Subcutaneous adipose tissue (tissue), 4 donors: ENCODE measurements around the gene ANKLE1. TPM values are rescaled to one million over a fixed set of nuclear protein-coding genes. Genes with fewer than 3 reads are reported as not detected.

Source experiments
- total RNA-seq, 4 donors: library from RNA; depleted of rRNA; stranded (reverse); fragments of >200 nt; gene quantifications; one replicate each; pipeline ENCODE4 v1.1.0, GENCODE V29; 2016
- TF ChIP-seq, protein P1 (sequence below): fragments of 450-650 bp; IDR thresholded peaks from one replicate; pipeline ENCODE4 v1.5.1; 2016; ENCODE audit warnings: low read depth, mild to moderate bottlenecking, control low read depth, antibody characterized with exemption, moderate library complexity

ANKLE1 gene
- total RNA-seq, 4 donors from 2014 or later: 0.22 to 0.51 TPM; not detected in 2

- TF ChIP-seq, protein P1, sequence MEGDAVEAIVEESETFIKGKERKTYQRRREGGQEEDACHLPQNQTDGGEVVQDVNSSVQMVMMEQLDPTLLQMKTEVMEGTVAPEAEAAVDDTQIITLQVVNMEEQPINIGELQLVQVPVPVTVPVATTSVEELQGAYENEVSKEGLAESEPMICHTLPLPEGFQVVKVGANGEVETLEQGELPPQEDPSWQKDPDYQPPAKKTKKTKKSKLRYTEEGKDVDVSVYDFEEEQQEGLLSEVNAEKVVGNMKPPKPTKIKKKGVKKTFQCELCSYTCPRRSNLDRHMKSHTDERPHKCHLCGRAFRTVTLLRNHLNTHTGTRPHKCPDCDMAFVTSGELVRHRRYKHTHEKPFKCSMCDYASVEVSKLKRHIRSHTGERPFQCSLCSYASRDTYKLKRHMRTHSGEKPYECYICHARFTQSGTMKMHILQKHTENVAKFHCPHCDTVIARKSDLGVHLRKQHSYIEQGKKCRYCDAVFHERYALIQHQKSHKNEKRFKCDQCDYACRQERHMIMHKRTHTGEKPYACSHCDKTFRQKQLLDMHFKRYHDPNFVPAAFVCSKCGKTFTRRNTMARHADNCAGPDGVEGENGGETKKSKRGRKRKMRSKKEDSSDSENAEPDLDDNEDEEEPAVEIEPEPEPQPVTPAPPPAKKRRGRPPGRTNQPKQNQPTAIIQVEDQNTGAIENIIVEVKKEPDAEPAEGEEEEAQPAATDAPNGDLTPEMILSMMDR: no peak
Measured at GRCh38 chr19:17318966-17319365, 37.3 kb downstream of the ANKLE1 start.

DNA sequence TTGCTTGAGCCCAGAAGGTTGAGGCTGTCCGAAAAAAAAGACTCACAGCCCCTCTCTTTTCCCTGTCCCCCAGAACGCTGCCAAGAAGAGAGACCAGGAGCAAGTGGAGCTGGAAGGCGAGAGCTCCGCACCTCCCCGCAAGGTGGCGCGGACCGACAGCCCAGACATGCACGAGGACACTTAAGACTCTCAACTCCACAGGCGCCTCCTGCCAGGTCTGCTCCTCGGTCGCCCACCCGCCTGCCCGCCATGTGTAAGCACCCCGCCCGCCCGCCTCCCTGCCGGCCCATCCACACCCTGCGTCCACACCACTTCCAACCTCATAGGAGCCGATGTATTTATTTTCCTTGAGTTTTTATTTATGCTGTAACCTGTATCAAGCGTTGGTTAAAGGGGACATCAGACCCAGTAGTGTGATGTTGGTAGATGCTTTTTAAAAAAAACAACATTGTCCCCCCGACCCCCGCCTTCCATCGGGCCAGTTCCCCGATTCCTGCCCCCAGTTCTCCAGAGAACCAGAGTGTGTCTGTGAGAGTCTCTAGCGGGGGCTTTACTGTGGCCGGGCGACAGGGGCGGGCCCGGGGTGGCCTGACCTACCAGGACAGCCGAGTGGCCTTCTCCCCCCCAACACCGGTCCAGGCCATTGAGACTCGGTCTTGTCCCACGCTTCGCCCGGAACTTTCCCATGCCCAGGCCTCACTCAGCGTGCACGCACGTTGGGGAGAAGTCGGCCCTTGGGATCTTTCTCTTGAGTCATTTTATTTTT, 38.0 kb downstream of the ANKLE1 start:
- TF ChIP-seq, protein P1: no peak

DNA sequence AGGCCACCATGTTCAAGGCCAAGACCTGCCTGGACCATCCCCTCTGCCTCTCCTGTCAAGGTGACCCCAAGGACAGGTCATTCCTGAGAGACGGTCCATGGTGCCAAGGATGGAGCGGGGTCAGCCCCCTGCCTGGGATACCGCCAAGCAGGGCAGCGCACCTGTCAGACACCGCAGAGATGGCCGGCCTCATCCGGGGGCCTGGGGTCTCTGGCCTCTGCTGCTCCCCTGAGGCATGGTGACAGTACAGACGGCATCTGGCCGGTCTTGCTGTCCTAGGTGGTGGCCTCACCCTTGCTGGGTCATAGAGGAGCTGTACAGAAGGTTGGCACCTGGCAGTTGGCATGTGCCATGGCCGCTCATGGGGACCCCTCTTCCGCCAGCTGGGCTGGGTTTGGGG, 38.7 kb downstream of the ANKLE1 start:
- TF ChIP-seq, protein P1: no peak

DNA sequence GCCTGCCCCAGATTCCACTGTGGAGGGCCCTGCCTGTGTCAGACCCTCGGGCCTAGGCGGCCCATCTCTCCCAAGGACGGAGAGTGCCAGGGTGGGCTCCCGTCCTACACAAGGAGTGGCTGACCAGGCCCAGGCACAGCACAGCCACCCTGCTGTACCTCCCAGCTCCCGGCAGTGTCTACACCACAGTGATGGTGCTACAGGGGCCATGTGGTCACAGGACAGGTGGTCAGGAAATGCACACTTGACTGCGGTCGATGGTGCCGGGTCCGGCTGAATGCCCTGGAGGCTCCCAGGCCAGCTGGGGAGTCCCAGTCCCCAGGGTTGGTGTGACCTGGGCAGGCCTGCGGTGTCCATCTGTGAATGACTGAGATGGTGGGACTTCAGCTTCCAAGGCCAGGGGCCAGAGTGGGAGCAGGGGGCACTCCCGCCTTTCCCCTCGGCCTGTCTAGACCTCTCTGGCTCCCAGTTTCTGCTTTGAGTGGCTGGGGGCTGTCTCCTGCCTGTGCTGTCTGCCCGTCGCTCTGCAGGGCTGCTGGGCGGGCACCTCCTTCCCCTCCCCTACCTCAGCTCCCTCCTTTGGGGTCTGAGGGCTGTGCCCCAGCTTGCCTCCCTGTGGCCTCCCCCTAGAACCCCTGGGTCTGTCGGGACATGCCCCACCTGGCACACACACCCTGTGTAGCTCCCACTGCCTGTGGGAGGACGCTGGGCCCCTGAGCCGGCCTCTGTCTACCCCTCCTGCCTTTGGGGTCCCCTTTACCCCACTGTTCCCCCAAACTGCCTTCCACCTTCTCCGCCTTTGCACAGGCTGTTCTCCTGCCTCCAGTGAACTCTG, 40.2 kb downstream of the ANKLE1 start:
- TF ChIP-seq, protein P1: no peak

GRCh38 chr19:17322854-17323253, 41.2 kb downstream of the ANKLE1 start:
- TF ChIP-seq, protein P1: no peak

DNA sequence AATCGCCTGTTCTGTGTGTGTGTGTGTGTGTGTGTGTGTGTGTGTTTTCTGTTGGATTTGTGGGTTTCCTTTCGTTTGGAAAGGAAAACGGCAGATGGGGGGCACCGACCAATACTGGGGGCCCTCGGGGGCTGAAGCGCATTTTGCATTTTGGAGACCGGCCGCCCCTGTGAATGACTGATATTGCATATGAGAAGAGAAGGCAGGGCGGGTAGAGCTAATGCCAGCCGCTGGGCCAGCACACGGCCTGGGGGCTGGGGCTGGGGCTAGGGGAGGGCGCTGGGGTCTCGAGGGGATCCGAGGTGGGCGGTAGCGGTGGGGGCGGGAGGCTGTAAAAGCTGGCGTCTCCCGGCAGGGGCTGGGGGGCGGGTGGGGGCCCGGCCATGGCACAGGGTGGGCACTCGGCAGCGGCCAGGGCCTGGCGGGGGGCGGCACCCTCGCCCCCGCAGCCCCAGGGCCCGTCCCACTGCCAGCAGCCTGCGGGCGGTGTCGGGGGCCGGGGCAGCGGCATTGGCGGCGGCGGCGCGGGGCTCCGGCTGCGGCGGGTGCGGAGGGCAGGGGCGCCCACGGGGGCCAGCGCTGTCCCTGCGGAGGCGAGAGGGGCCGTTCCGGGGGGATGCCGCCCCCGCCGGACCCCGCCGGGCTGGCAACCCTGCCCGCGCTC, 41.7 kb downstream of the ANKLE1 start:
- TF ChIP-seq, protein P1: no peak

DNA sequence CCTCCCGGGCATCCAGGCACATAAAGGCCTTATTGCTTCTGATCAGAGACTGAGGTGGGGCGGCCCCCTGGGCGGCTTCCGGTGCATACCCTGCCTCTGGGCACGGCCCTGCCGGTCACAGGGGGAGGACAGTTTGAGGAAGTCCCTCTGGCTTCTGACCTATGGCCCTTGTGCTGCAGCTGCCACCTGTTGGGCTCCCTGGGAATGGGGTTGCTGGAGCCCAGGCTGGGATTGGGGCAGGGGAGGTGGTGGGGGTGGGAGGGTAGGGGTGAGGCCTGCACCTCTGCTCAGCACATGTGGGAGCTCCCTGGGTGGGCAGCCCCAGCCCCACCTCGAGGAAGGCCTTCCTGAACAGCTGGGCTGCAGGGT, 42.2 kb downstream of the ANKLE1 start:
- TF ChIP-seq, protein P1: no peak
